ENCODE measurements around the gene RGS6.

The RGS6 gene

GRCh38 chr14:72201645-72202044, 269.4 kb downstream of the RGS6 start:
- Histone ChIP-seq H3K9ac (ENCODE audit: low read length) (no peak overlapping the region), H3K4me1 (ENCODE audit: insufficient read depth, low read length, severe bottlenecking) (no peaks in the 10 kb centered on the region), H2AFZ (ENCODE audit: low read length) (no peak overlapping the region), H4K20me1 (ENCODE audit: insufficient read depth, low read length) (no peaks in the 10 kb centered on the region), H3K27ac (ENCODE audit: low read depth, low read length, poor library complexity, severe bottlenecking) (no peak overlapping the region), H3K9me2 (ENCODE audit: low read depth, low read length) (no peaks in the 10 kb centered on the region), H3K9me3 (ENCODE audit: low read length) (no peaks in the 10 kb centered on the region), H3F3A (ENCODE audit: insufficient read depth, low read length) (no peaks in the 10 kb centered on the region), H3K36me3 (ENCODE audit: insufficient read depth, low read length) (no peaks in the 10 kb centered on the region), H3K79me2 (ENCODE audit: insufficient read depth, low read length) (no peaks in the 10 kb centered on the region), H3K27me3 (ENCODE audit: insufficient read depth, low read length) (no peaks in the 10 kb centered on the region), H3K4me3 (ENCODE audit: low read depth, low read length, poor library complexity, severe bottlenecking) (no peak overlapping the region), H3K4me2 (ENCODE audit: low read length) (no peak overlapping the region)
- TF ChIP-seq CTCF (IDR thresholded peaks at IDR 0.05; ENCODE audit: low read length) (no peak), EZH2 (IDR thresholded peaks at IDR 0.05; ENCODE audit: borderline replicate concordance, low read length) (no peak)

GRCh38 chr14:72213424-72213823, 281.2 kb downstream of the RGS6 start:
- Histone ChIP-seq H3K4me1 (ENCODE audit: insufficient read depth, low read length, severe bottlenecking) (no peaks in the 10 kb centered on the region), H3K9ac (ENCODE audit: low read length) (no peak overlapping the region), H3K36me3 (ENCODE audit: insufficient read depth, low read length) (no peaks in the 10 kb centered on the region), H3K27ac (ENCODE audit: low read depth, low read length, poor library complexity, severe bottlenecking) (no peak overlapping the region), H3K79me2 (ENCODE audit: insufficient read depth, low read length) (no peaks in the 10 kb centered on the region), H3K27me3 (ENCODE audit: insufficient read depth, low read length) (no peaks in the 10 kb centered on the region), H4K20me1 (ENCODE audit: insufficient read depth, low read length) (no peaks in the 10 kb centered on the region), H3K4me3 (ENCODE audit: low read depth, low read length, poor library complexity, severe bottlenecking) (no peak overlapping the region), H3K9me3 (ENCODE audit: low read length) (no peaks in the 10 kb centered on the region), H3F3A (ENCODE audit: insufficient read depth, low read length) (no peaks in the 10 kb centered on the region), H3K9me2 (ENCODE audit: low read depth, low read length) (no peaks in the 10 kb centered on the region), H3K4me2 (ENCODE audit: low read length) (no peak overlapping the region), H2AFZ (ENCODE audit: low read length) (no peak overlapping the region)
- TF ChIP-seq CTCF (IDR thresholded peaks at IDR 0.05; ENCODE audit: low read length) (no peak), EZH2 (IDR thresholded peaks at IDR 0.05; ENCODE audit: borderline replicate concordance, low read length) (no peak)

- Histone ChIP-seq H3K9me3 (ENCODE audit: low read length) (no peaks in the 10 kb centered on the region), H3K9me2 (ENCODE audit: low read depth, low read length) (no peaks in the 10 kb centered on the region), H3K79me2 (ENCODE audit: insufficient read depth, low read length) (no peaks in the 10 kb centered on the region), H4K20me1 (ENCODE audit: insufficient read depth, low read length) (no peaks in the 10 kb centered on the region), H3K27ac (ENCODE audit: low read depth, low read length, poor library complexity, severe bottlenecking) (no peak overlapping the region), H3F3A (ENCODE audit: insufficient read depth, low read length) (no peaks in the 10 kb centered on the region), H3K27me3 (ENCODE audit: insufficient read depth, low read length) (no peaks in the 10 kb centered on the region), H3K9ac (ENCODE audit: low read length) (no peak overlapping the region), H2AFZ (ENCODE audit: low read length) (no peak overlapping the region), H3K4me1 (ENCODE audit: insufficient read depth, low read length, severe bottlenecking) (no peaks in the 10 kb centered on the region), H3K36me3 (ENCODE audit: insufficient read depth, low read length) (no peaks in the 10 kb centered on the region), H3K4me3 (ENCODE audit: low read depth, low read length, poor library complexity, severe bottlenecking) (no peak overlapping the region), H3K4me2 (ENCODE audit: low read length) (no peak overlapping the region)
- TF ChIP-seq EZH2 (IDR thresholded peaks at IDR 0.05; ENCODE audit: borderline replicate concordance, low read length) (no peak), CTCF (IDR thresholded peaks at IDR 0.05; ENCODE audit: low read length) (no peak)
Measured at GRCh38 chr14:72215080-72215479, 282.9 kb downstream of the RGS6 start.

All from OCI-LY1 (cell line).